Endodermal cell (in vitro differentiated cells): ENCODE measurements around the gene ANKRD31. TPM values are rescaled to one million over a fixed set of nuclear protein-coding genes. Genes with fewer than 3 reads are reported as not detected.

Source experiments
- DNase-seq: peaks from one replicate; pipeline ENCODE4 v3.0.0-alpha.2; 2017
- H3K27ac ChIP-seq: 2 replicates; pipeline ENCODE4 v1.5.1; 2013; ENCODE audit warnings: mild to moderate bottlenecking, low read depth, low read length, moderate library complexity
- H3K27me3 ChIP-seq: 2 replicates; pipeline ENCODE4 v1.6.1; 2013; ENCODE audit warnings: mild to moderate bottlenecking, low read length, moderate library complexity; ENCODE audit not compliant: insufficient read depth, control insufficient read depth, poor library complexity, severe bottlenecking
- H3K36me3 ChIP-seq: 2 replicates; pipeline ENCODE4 v1.7.0; 2013; ENCODE audit warnings: mild to moderate bottlenecking, low read length, moderate library complexity; ENCODE audit not compliant: control insufficient read depth, insufficient read depth
- H3K4me1 ChIP-seq: one replicate; pipeline ENCODE4 v1.7.0; 2013; ENCODE audit warnings: low read length; ENCODE audit not compliant: control insufficient read depth, insufficient read depth
- H3K4me3 ChIP-seq: 2 replicates; pipeline ENCODE4 v1.5.1; 2013; ENCODE audit warnings: mild to moderate bottlenecking, low read length, moderate library complexity
- H3K9ac ChIP-seq: 2 replicates; pipeline ENCODE4 v1.6.1; 2013; ENCODE audit warnings: mild to moderate bottlenecking, low read length, moderate library complexity; ENCODE audit not compliant: poor library complexity, severe bottlenecking; ENCODE audit errors: extremely low read depth
- H3K9me3 ChIP-seq: 2 replicates; pipeline ENCODE4 v1.6.1; 2013; ENCODE audit warnings: mild to moderate bottlenecking, low read length, moderate library complexity; ENCODE audit not compliant: control insufficient read depth
- H3K27ac Mint-ChIP-seq: 2 replicates; pipeline ENCODE4 v1.8.0; 2020; ENCODE audit warnings: mixed read lengths
- H3K27me3 Mint-ChIP-seq: 2 replicates; pipeline ENCODE4 v1.8.0; 2021; ENCODE audit warnings: mild to moderate bottlenecking, mixed read lengths; ENCODE audit not compliant: insufficient read depth
- H3K36me3 Mint-ChIP-seq: 2 replicates; pipeline ENCODE4 v1.8.0; 2020; ENCODE audit warnings: low read depth, mixed read lengths
- H3K4me1 Mint-ChIP-seq: 2 replicates; pipeline ENCODE4 v1.8.0; 2020; ENCODE audit warnings: mixed read lengths
- H3K4me3 Mint-ChIP-seq: 2 replicates; pipeline ENCODE4 v1.8.0; 2020; ENCODE audit warnings: mild to moderate bottlenecking, moderate library complexity, mixed read lengths
- H3K9me3 Mint-ChIP-seq: 2 replicates; pipeline ENCODE4 v1.8.0; 2020; ENCODE audit warnings: mild to moderate bottlenecking, mixed read lengths
- CTCF ChIP-seq: fragments of 200-600 bp; sonication (generic); conservative IDR thresholded peaks from 2 replicates; pipeline ENCODE4 v1.5.0; 2021; ENCODE audit warnings: antibody characterized with exemption, mild to moderate bottlenecking
- WGBS, 2 experiments: methylation state at CpG; one replicate each; pipeline versions ENCODE4 v1.1.5 to v1.1.7; 2013; ENCODE audit warnings: missing lambda C conversion rate in 2 of 2, mixed read lengths in 1 of 2; ENCODE audit not compliant: insufficient coverage in 1 of 2, insufficient read length in 1 of 2; 5-methylcytosine and 5-hydroxymethylcytosine counted together
- total RNA-seq, 2 donors: library from RNA; stranded (reverse); fragmentation: NEBNext Ultra II Directional in 1 of 2; extraction: Animal tissue kit (Norgen Biotek cat#: 25700) in 1 of 2; gene quantifications; 2 replicates in 1 of 2; 3 replicates in 1 of 2; pipeline ENCODE4 v1.2.1, GENCODE V29; 2021

Gene ANKRD31
- total RNA-seq, 2 donors from 2014 or later = 0.13 to 0.29 TPM

DNA sequence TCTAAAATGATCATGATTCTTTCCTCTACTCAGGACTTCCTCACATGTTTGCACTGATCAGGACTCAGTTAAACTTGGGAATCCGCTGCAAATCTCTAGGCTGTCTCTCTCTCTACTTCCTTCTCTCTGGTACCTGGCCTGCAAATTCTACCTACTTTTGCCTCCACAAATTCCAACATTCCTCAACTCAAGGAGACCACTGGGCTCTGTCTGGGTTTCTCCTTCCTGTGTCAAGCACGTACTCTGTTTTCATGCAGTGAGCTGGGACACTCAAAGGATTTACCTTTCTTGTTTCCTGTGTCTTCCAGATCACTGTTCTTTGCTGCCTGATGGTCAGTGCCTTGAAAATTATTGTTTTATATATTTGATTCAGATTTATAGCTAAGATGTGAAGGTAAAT lies 45.9 kb upstream of the ANKRD31 start:
- no peaks in the 10 kb centered on the region for H3K27me3 Mint-ChIP-seq
- no peak overlapping the region for H3K27ac Mint-ChIP-seq
- H3K27ac ChIP-seq = no peak overlapping the region
- H3K9me3 ChIP-seq = peaks cover 15% of the 10 kb centered on the region
- peaks cover 32% of the 10 kb centered on the region for H3K4me1 Mint-ChIP-seq
- no peak overlapping the region for H3K4me3 ChIP-seq
- no peak for DNase-seq
- no peak overlapping the region for H3K4me3 Mint-ChIP-seq
- no peaks in the 10 kb centered on the region for H3K36me3 ChIP-seq
- TF ChIP-seq CTCF = no peak
- H3K9ac ChIP-seq = no peak overlapping the region
- H3K4me1 ChIP-seq = no peaks in the 10 kb centered on the region
- peaks cover 2% of the 10 kb centered on the region for H3K36me3 Mint-ChIP-seq
- no peaks in the 10 kb centered on the region for H3K27me3 ChIP-seq
- 88 to 91% methylated on average over 2 of the region's 2 CpGs for WGBS, 2 experiments
- peaks cover 21% of the 10 kb centered on the region for H3K9me3 Mint-ChIP-seq

DNA sequence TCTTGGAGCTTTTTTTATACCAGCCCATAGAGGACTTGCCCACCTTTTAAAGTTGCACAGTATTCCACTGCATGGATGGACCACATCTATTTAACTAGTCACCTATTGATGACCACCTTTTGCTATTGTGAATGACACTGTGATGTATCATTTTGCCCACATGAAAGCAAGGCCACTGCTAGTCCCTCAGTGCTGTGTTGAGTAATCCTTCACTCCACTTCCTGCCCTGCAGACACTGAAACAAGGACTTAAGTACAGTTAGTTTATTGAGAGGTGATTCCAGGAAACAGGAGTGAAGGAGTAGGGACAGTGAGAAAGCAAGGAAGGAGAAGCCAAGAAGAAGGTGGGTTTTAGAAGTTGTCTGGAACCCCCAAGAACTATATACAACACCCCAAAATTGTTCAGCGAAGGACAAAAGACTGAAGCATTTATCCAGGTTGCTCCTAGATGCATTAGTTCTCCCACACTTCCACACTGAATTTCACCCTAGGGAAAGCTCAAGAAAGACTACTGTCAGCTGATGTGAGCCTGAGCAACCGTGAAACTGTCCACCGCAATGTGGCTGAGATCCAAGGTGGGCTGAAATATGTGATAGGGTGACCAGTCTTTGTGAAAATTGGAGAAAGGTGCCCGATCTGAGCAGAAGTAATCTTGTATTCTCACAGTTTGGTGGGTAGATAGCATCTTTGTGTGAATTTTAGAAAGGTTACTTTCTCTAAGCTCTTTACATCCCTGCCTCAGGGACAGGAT lies 45.2 kb upstream of the ANKRD31 start:
- peaks cover 37% of the 10 kb centered on the region for H3K4me1 Mint-ChIP-seq
- H3K9me3 ChIP-seq = peaks cover 15% of the 10 kb centered on the region
- no peak overlapping the region for H3K27ac Mint-ChIP-seq
- no peak overlapping the region for H3K4me3 ChIP-seq
- H3K27me3 ChIP-seq = no peaks in the 10 kb centered on the region
- no peaks in the 10 kb centered on the region for H3K27me3 Mint-ChIP-seq
- peaks cover 2% of the 10 kb centered on the region for H3K36me3 Mint-ChIP-seq
- 91 to 100% methylated on average over 2 to 4 of the region's 4 CpGs for WGBS, 2 experiments
- no peaks in the 10 kb centered on the region for H3K36me3 ChIP-seq
- no peaks in the 10 kb centered on the region for H3K4me1 ChIP-seq
- no peak overlapping the region for H3K27ac ChIP-seq
- H3K4me3 Mint-ChIP-seq = no peak overlapping the region
- DNase-seq = no peak
- peaks cover 14% of the 10 kb centered on the region for H3K9me3 Mint-ChIP-seq
- no peak for TF ChIP-seq CTCF
- no peak overlapping the region for H3K9ac ChIP-seq

- no peak for TF ChIP-seq CTCF
- H3K4me1 ChIP-seq = no peaks in the 10 kb centered on the region
- H3K9me3 Mint-ChIP-seq = no peaks in the 10 kb centered on the region
- no peaks in the 10 kb centered on the region for H3K27me3 Mint-ChIP-seq
- no peak overlapping the region for H3K27ac ChIP-seq
- no peak overlapping the region for H3K4me3 Mint-ChIP-seq
- H3K9me3 ChIP-seq = peaks cover under 1% of the 10 kb centered on the region
- H3K9ac ChIP-seq = no peak overlapping the region
- H3K36me3 ChIP-seq = no peaks in the 10 kb centered on the region
- H3K36me3 Mint-ChIP-seq = no peaks in the 10 kb centered on the region
- peaks cover 49% of the 10 kb centered on the region for H3K4me1 Mint-ChIP-seq
- no peak overlapping the region for H3K4me3 ChIP-seq
- no peak for DNase-seq
- no peak overlapping the region for H3K27ac Mint-ChIP-seq
- H3K27me3 ChIP-seq = no peaks in the 10 kb centered on the region
- 77 to 83% methylated on average over 1 of the region's 1 CpG for WGBS, 2 experiments
Measured at GRCh38 chr5:75279321-75279720, 42.6 kb upstream of the ANKRD31 start.
